ENCODE results near the gene GPRC5D.

DNA sequence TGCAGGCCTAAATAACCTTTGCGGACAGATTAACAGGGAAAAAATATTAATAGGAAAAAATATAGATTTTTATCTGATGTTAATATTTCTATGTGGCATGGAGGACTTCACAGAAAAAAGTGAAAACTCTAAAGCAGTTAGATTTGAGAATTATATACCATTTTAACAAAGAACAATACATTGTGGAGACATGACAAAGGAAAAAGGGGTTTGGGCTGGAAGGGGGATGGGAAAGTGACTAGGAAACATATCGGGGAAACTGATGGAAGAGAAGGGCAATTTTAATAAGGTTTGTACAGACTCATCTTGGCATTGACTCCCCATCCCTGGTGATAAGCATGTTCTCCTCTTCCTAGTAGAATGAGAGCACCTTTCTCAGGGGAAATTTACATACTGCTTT is 21.0 kb upstream of the GPRC5D start:
- TF ChIP-seq, protein P1, sequence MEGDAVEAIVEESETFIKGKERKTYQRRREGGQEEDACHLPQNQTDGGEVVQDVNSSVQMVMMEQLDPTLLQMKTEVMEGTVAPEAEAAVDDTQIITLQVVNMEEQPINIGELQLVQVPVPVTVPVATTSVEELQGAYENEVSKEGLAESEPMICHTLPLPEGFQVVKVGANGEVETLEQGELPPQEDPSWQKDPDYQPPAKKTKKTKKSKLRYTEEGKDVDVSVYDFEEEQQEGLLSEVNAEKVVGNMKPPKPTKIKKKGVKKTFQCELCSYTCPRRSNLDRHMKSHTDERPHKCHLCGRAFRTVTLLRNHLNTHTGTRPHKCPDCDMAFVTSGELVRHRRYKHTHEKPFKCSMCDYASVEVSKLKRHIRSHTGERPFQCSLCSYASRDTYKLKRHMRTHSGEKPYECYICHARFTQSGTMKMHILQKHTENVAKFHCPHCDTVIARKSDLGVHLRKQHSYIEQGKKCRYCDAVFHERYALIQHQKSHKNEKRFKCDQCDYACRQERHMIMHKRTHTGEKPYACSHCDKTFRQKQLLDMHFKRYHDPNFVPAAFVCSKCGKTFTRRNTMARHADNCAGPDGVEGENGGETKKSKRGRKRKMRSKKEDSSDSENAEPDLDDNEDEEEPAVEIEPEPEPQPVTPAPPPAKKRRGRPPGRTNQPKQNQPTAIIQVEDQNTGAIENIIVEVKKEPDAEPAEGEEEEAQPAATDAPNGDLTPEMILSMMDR (IDR thresholded peaks at IDR 0.05): no peak
- no peak for TF ChIP-seq FOXJ3 (CRISPR knock-in tag; IDR thresholded peaks at IDR 0.05; ENCODE audit: borderline replicate concordance)
- TF ChIP-seq CREB1 (CRISPR knock-in tag; IDR thresholded peaks at IDR 0.05): no peak
- no peak for TF ChIP-seq SMAD3 (CRISPR knock-in tag; IDR thresholded peaks at IDR 0.05; ENCODE audit: borderline replicate concordance)
- TF ChIP-seq ETV6 (CRISPR knock-in tag; IDR thresholded peaks at IDR 0.05): no peak
- TF ChIP-seq NR3C1 (CRISPR knock-in tag; conservative IDR thresholded peaks at IDR 0.05; ENCODE audit: low read depth): no peak
- TF ChIP-seq, protein P2, sequence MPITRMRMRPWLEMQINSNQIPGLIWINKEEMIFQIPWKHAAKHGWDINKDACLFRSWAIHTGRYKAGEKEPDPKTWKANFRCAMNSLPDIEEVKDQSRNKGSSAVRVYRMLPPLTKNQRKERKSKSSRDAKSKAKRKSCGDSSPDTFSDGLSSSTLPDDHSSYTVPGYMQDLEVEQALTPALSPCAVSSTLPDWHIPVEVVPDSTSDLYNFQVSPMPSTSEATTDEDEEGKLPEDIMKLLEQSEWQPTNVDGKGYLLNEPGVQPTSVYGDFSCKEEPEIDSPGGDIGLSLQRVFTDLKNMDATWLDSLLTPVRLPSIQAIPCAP (CRISPR knock-in tag; IDR thresholded peaks at IDR 0.05): no peak
- TF ChIP-seq NR1H2 (CRISPR knock-in tag; IDR thresholded peaks at IDR 0.05): no peak

All from WTC11 (cell line).